ENCODE measurements around the gene MCF2L. TPM values are rescaled to one million over a fixed set of nuclear protein-coding genes. Genes with fewer than 3 reads are reported as not detected.

Gene MCF2L
- total RNA-seq, 4 donors from 2014 or later = 10.2 to 25.4 (median 16.9) TPM

DNA sequence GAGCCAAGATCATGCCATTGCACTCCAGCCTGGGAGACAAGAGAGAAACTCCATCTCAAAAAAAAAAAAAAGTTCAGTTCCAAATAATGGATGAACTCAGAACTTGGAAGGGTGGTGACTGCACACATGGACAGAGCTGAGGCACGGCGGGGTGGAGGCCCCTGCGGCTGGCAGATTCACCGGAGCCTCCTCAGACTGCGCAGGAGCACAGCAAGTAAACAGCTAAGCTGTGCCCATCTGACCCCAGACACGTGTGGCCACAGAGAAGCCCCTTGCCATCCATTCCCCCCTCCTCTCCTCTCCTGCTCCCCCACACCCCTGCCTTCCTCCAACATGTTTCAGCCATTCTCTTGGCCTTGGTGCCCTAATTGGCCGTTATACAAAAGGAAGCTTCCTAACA is 173.9 kb downstream of the MCF2L start:
- Histone ChIP-seq H3K4me1 (no peaks in the 10 kb centered on the region), H3K36me3 (peaks cover 0 to 11% (median 0%) of the 10 kb centered on the region in 3 donors), H3K27me3 (no peaks in the 10 kb centered on the region), H3K4me3 (no peak overlapping the region), H3K9me3 (no peaks in the 10 kb centered on the region), H3K27ac (no peak overlapping the region)
- TF ChIP-seq POLR2A (IDR thresholded peaks at IDR 0.05) = no peak
- TF ChIP-seq, protein P1, sequence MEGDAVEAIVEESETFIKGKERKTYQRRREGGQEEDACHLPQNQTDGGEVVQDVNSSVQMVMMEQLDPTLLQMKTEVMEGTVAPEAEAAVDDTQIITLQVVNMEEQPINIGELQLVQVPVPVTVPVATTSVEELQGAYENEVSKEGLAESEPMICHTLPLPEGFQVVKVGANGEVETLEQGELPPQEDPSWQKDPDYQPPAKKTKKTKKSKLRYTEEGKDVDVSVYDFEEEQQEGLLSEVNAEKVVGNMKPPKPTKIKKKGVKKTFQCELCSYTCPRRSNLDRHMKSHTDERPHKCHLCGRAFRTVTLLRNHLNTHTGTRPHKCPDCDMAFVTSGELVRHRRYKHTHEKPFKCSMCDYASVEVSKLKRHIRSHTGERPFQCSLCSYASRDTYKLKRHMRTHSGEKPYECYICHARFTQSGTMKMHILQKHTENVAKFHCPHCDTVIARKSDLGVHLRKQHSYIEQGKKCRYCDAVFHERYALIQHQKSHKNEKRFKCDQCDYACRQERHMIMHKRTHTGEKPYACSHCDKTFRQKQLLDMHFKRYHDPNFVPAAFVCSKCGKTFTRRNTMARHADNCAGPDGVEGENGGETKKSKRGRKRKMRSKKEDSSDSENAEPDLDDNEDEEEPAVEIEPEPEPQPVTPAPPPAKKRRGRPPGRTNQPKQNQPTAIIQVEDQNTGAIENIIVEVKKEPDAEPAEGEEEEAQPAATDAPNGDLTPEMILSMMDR (IDR thresholded peaks at IDR 0.05) = no peak
- intact Hi-C loops (cut with DNase I) = no loop called here
- 78 to 81% methylated on average over 7 of the region's 7 CpGs for WGBS, 2 donors
- DNase-seq = no peak

DNA sequence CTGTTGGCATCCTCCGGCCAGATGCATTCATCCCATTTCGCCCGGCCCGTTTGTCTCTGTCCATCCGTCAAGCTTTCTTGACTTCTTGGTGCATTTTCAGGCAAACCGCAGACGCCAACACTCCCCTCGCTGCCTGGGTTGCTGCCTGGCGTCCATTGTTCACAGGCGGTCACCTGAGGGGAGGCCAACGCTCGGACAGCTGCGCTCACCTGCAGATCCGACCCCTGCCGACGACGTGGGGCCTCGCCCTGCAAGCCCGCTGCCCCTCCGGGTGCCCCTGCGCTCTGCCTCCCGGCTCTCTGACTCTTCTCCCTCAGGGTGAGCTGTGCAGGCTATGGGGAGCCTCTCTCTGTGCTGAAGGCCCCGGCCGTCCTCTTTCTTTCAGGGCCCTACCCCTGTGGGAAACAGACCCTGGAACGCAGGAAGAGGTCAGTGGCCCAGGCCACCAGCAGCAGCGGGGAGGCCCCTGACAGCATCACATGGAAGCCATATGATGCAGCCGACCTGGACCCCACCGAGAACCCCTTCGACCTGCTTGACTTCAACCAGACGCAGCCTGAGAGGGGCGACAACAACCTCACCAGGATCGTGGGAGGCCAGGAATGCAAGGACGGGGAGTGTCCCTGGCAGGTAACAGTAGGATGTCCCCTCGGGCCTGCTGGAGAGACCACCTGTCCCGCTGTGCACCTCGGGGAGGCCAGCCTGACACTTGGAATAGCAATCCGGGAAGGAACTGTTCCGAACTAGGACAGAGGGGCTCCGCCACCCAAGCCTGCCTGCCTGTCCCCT is 174.6 kb downstream of the MCF2L start:
- DNase-seq = no peak
- H3K4me1 ChIP-seq = no peaks in the 10 kb centered on the region
- intact Hi-C loops (cut with DNase I) = no loop called here
- no peaks in the 10 kb centered on the region for H3K27me3 ChIP-seq
- no peak overlapping the region for H3K4me3 ChIP-seq
- H3K27ac ChIP-seq = no peak overlapping the region
- TF ChIP-seq, protein P1 (IDR thresholded peaks at IDR 0.05) = no peak
- TF ChIP-seq POLR2A (IDR thresholded peaks at IDR 0.05) = no peak
- H3K36me3 ChIP-seq = peaks cover 0 to 11% (median 0%) of the 10 kb centered on the region in 3 donors
- 83 to 88% methylated on average over 16 to 22 of the region's 39 CpGs for WGBS, 2 donors
- H3K9me3 ChIP-seq = no peaks in the 10 kb centered on the region

DNA sequence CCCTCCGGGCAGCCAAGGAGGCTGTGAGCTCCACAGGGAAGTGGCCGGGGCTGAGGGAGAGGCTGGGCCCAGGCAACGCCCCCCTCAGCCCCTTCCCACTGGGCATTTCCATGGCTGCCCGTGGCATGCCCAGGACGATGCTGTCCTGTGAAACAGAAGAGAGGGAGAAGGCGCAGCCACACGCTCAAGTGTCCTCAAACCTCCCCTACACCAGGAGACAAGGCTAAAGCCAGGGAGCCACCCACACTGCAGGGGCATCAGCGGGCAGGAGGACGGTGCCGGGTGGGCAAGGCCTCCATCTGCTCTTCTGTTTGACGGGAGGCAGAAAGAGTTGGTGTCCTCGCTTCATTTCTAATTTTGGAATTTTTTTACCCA is 175.2 kb downstream of the MCF2L start:
- Histone ChIP-seq H3K9me3 (no peaks in the 10 kb centered on the region), H3K36me3 (peaks cover 0 to 11% (median 0%) of the 10 kb centered on the region in 3 donors), H3K27me3 (no peaks in the 10 kb centered on the region), H3K27ac (no peak overlapping the region), H3K4me1 (no peaks in the 10 kb centered on the region), H3K4me3 (no peak overlapping the region)
- TF ChIP-seq, protein P1 (IDR thresholded peaks at IDR 0.05) = no peak
- TF ChIP-seq POLR2A (IDR thresholded peaks at IDR 0.05) = no peak
- DNase-seq = no peak
- intact Hi-C loops (cut with DNase I) = no loop called here
- WGBS, 2 donors = 91 to 93% methylated on average over 5 to 9 of the region's 12 CpGs

DNA sequence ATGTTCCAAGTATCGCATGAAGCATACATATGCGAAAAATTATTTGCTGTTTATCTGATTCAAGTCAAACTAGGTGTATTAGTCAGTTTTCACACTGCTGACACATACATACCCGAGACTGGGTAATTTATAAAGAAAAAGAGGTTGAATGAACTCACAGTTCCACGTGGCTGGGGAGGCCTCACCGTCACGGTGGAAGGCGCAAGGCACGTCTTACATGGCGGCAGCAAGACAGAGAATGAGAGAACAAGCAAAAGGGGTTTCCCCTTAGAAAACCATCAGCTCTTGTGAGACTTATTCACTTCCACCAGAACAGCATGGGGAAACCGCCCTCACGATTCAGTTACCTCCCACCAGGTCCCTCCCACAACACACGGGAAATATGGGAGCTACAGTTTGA is 176.5 kb downstream of the MCF2L start:
- WGBS, 2 donors = 71 to 72% methylated on average over 11 to 12 of the region's 12 CpGs
- Histone ChIP-seq H3K4me3 (no peak overlapping the region), H3K27me3 (no peaks in the 10 kb centered on the region), H3K36me3 (peaks cover 0 to 11% (median 0%) of the 10 kb centered on the region in 3 donors), H3K9me3 (no peaks in the 10 kb centered on the region), H3K27ac (no peak overlapping the region), H3K4me1 (no peaks in the 10 kb centered on the region)
- intact Hi-C loops (cut with DNase I) = no loop called here
- DNase-seq = no peak
- no peak for TF ChIP-seq POLR2A (IDR thresholded peaks at IDR 0.05)
- TF ChIP-seq, protein P1 (IDR thresholded peaks at IDR 0.05) = no peak

DNA sequence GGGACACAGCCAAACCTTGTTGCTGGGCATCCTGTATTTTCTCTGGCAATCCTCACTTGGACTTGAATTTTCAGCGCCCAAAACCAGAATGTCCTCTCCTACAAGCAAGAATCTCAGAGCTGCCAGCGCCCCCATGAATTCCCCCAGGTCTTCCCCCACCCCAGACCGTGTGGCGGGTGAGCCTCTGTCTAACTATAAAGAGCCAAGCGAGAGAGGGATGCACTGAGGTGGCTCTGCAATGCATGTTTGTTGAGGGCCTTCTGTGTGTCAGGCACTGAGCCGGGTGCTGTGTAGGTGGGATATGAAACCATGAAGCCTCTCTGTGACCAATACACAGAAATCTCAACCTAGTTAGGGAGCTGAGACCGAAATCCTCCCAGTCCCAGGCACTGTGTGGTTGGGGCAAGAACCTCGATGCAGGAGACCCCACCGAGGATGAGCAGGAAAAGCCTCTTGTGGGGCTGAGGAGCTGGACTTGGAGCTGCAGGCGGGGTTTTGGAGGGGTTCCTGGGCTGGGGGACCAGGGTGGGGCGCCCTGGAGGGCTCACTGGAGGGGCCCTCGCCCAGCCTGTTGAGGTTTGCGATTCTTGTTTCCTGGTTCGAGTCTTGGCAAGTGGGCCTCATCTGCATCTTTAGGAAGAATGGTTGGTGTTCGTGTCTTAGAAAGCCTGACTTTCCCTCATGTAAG is 177.0 kb downstream of the MCF2L start:
- intact Hi-C loops (cut with DNase I) = no loop called here
- no peak for DNase-seq
- H3K4me1 ChIP-seq = no peaks in the 10 kb centered on the region
- peaks cover 0 to 6% (median 0%) of the 10 kb centered on the region in 3 donors for H3K36me3 ChIP-seq
- 78 to 85% methylated on average over 10 to 12 of the region's 15 CpGs for WGBS, 2 donors
- TF ChIP-seq, protein P1 (IDR thresholded peaks at IDR 0.05) = no peak
- no peak for TF ChIP-seq POLR2A (IDR thresholded peaks at IDR 0.05)
- H3K4me3 ChIP-seq = no peak overlapping the region
- H3K27ac ChIP-seq = no peak overlapping the region
- H3K9me3 ChIP-seq = no peaks in the 10 kb centered on the region
- H3K27me3 ChIP-seq = no peaks in the 10 kb centered on the region
